Colonic mucosa (tissue), 4 donors: Measurements from ENCODE around the gene DUSP18. TPM values are rescaled to one million over a fixed set of nuclear protein-coding genes. Genes with fewer than 3 reads are reported as not detected.
"Not testable (repeated sequence)": the region's sequence is repeated elsewhere in the genome, so short reads cannot be mapped to it uniquely, and the experiment has no call there.

Experiments
- DNase-seq: peaks from one replicate; pipeline ENCODE4 v3.0.0-alpha.2; 2020
- H3K27ac ChIP-seq: fragments of 200-600 bp; one replicate; pipeline ENCODE4 v1.8.0; 2021
- H3K27me3 ChIP-seq: fragments of 200-600 bp; one replicate; pipeline ENCODE4 v1.8.0; 2021
- H3K36me3 ChIP-seq: fragments of 200-600 bp; one replicate; pipeline ENCODE4 v1.8.0; 2021
- H3K4me1 ChIP-seq: fragments of 200-600 bp; one replicate; pipeline ENCODE4 v1.8.0; 2021; ENCODE audit warnings: mild to moderate bottlenecking
- H3K4me3 ChIP-seq: fragments of 200-600 bp; one replicate; pipeline ENCODE4 v1.8.0; 2021
- H3K9ac ChIP-seq, 2 donors: one replicate each; pipeline ENCODE4 v1.7.0; 2013; ENCODE audit warnings: control low read depth in 2 of 2, low read depth in 2 of 2, low read length in 2 of 2
- H3K9me3 ChIP-seq: fragments of 200-600 bp; one replicate; pipeline ENCODE4 v1.8.0; 2021
- CTCF ChIP-seq: fragments of 200-600 bp; IDR thresholded peaks from one replicate; pipeline ENCODE4 v1.8.0; 2022; ENCODE audit warnings: antibody characterized with exemption, mild to moderate bottlenecking
- intact Hi-C: fragments of 100-400 bp; cut with DNase I; formaldehyde crosslinking; loops from one replicate; pipeline ENCODE4 v1.14.1; 2022
- total RNA-seq, 2 donors: library from RNA; stranded (reverse); fragmentation: NEBNext Ultra II Directional in 1 of 2; extraction: Animal tissue kit (Norgen Biotek cat#: 25700) in 1 of 2; gene quantifications; one replicate each; pipeline ENCODE4 v1.2.1, GENCODE V29; 2021
- donor health status: healthy.
- donor health status: DM: no; HTN: no; CAD: no.
- donor health status: DM: no; HTN: no; CAD: no.

Gene DUSP18
- total RNA-seq, 2 donors from 2014 or later = 15.2 to 17.1 TPM

- Histone ChIP-seq H3K27ac (no peak overlapping the region), H3K36me3 (no peaks in the 10 kb centered on the region), H3K4me1 (no peaks in the 10 kb centered on the region), H3K9me3 (no peaks in the 10 kb centered on the region), H3K9ac (no peak overlapping the region), H3K27me3 (no peaks in the 10 kb centered on the region), H3K4me3 (no peak overlapping the region)
- no peak for TF ChIP-seq CTCF
- intact Hi-C loops = no loop called here
- no peak for DNase-seq
Measured at GRCh38 chr22:30687358-30687757, 19.7 kb upstream of the DUSP18 start.

- intact Hi-C loops = no loop called here
- no peak for TF ChIP-seq CTCF
- Histone ChIP-seq H3K9ac (no peak overlapping the region), H3K27ac (no peak overlapping the region), H3K4me1 (no peaks in the 10 kb centered on the region), H3K9me3 (no peaks in the 10 kb centered on the region), H3K4me3 (no peak overlapping the region), H3K27me3 (no peaks in the 10 kb centered on the region), H3K36me3 (no peaks in the 10 kb centered on the region)
- peak; percentile 56 for DNase-seq
Measured at GRCh38 chr22:30685178-30685577, 17.5 kb upstream of the DUSP18 start.

- intact Hi-C loops = no loop called here
- no peaks in the 10 kb centered on the region for H3K4me1 ChIP-seq
- H3K36me3 ChIP-seq = no peaks in the 10 kb centered on the region
- no peak overlapping the region for H3K27ac ChIP-seq
- no peak for TF ChIP-seq CTCF
- no peak overlapping the region for H3K9ac ChIP-seq
- H3K4me3 ChIP-seq = no peak overlapping the region
- no peaks in the 10 kb centered on the region for H3K27me3 ChIP-seq
- no peak for DNase-seq
- no peaks in the 10 kb centered on the region for H3K9me3 ChIP-seq
Measured at GRCh38 chr22:30681831-30682230, 14.2 kb upstream of the DUSP18 start.

- no peak for TF ChIP-seq CTCF
- H3K27me3 ChIP-seq = no peaks in the 10 kb centered on the region
- H3K27ac ChIP-seq = no peak overlapping the region
- H3K4me3 ChIP-seq = no peak overlapping the region
- intact Hi-C loops = no loop called here
- no peak for DNase-seq
- H3K9ac ChIP-seq = no peak overlapping the region
- H3K36me3 ChIP-seq = no peaks in the 10 kb centered on the region
- H3K4me1 ChIP-seq = no peaks in the 10 kb centered on the region
- H3K9me3 ChIP-seq = no peaks in the 10 kb centered on the region
Measured at GRCh38 chr22:30680991-30681770, 13.5 kb upstream of the DUSP18 start.

- H3K36me3 ChIP-seq, H3K9me3 ChIP-seq, H3K4me3 ChIP-seq, H3K27me3 ChIP-seq, H3K4me1 ChIP-seq, intact Hi-C loops, H3K27ac ChIP-seq, H3K9ac ChIP-seq: not testable (repeated sequence)
- peak; percentile 62 for DNase-seq
Measured at GRCh38 chr22:30679895-30680690, 12.4 kb upstream of the DUSP18 start.

GRCh38 chr22:30676565-30676964 lies 8.9 kb upstream of the DUSP18 start:
- H3K9me3 ChIP-seq, H3K4me1 ChIP-seq, H3K4me3 ChIP-seq, intact Hi-C loops, DNase-seq, H3K27ac ChIP-seq, H3K36me3 ChIP-seq, H3K27me3 ChIP-seq, H3K9ac ChIP-seq: not testable (repeated sequence)
